ENCODE results near the gene EPN2. TPM values are rescaled to one million over a fixed set of nuclear protein-coding genes. Genes with fewer than 3 reads are reported as not detected.
A peak's percentile ranks its signal among the peaks of the same experiment; 100 is the strongest.

The EPN2 gene
- total RNA-seq, 4 donors from 2014 or later = 23.9 to 35.1 (median 34.1) TPM

DNA sequence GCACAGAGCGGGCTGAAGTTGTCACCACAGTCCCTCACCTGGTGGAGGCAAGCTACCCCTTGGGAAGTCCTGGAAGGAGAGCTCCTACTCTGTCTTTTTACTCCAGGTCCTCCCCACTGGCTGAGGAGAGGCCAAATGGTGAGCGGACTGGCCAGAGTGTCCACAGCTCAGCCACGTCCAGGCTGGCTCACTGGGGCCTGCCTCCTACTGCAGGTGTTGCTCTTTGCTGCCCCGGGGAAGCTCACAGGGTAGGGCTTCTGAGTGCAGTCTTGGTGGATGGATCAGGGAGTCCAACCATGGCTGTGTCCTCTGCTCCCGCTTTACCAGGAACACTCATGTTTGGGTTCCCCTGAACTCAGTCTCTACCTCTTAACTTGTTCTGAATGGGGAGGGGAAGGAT lies 122.7 kb downstream of the EPN2 start:
- Histone ChIP-seq H3K9me3 (no peaks in the 10 kb centered on the region), H3K27me3 (no peaks in the 10 kb centered on the region), H3K4me1 (peaks cover 0 to 9% (median 3%) of the 10 kb centered on the region in 4 donors), H3K27ac (no peak overlapping the region), H3K36me3 (no peaks in the 10 kb centered on the region), H3K4me3 (no peak overlapping the region)
- TF ChIP-seq, protein P1, sequence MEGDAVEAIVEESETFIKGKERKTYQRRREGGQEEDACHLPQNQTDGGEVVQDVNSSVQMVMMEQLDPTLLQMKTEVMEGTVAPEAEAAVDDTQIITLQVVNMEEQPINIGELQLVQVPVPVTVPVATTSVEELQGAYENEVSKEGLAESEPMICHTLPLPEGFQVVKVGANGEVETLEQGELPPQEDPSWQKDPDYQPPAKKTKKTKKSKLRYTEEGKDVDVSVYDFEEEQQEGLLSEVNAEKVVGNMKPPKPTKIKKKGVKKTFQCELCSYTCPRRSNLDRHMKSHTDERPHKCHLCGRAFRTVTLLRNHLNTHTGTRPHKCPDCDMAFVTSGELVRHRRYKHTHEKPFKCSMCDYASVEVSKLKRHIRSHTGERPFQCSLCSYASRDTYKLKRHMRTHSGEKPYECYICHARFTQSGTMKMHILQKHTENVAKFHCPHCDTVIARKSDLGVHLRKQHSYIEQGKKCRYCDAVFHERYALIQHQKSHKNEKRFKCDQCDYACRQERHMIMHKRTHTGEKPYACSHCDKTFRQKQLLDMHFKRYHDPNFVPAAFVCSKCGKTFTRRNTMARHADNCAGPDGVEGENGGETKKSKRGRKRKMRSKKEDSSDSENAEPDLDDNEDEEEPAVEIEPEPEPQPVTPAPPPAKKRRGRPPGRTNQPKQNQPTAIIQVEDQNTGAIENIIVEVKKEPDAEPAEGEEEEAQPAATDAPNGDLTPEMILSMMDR (IDR thresholded peaks at IDR 0.05) = no peak
- TF ChIP-seq POLR2A (IDR thresholded peaks at IDR 0.05) = no peak
- DNase-seq = no peak

DNA sequence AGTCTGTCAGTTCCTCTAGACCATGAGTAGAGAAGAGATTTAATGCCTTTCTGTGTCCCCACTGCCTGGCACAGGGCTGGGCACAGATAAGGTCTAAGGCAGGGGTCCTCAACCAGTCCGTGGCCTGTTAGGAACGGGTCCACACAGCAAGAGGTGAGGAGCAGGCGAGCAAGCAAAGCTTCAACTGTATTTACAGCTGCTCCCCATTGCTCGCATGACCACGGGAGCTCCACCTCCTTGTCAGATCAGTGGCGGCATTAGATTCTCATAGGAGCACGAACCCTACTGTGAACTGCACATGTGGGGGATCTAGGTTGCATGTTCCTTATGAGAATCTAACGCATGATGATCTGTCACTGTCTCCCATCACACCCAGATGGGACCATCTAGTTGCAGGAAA lies 123.6 kb downstream of the EPN2 start:
- no peaks in the 10 kb centered on the region for H3K36me3 ChIP-seq
- no peaks in the 10 kb centered on the region for H3K27me3 ChIP-seq
- peaks cover 0 to 9% (median 3%) of the 10 kb centered on the region in 4 donors for H3K4me1 ChIP-seq
- no peak overlapping the region for H3K27ac ChIP-seq
- TF ChIP-seq, protein P1 (IDR thresholded peaks at IDR 0.05) = no peak
- no peak for TF ChIP-seq POLR2A (IDR thresholded peaks at IDR 0.05)
- H3K9me3 ChIP-seq = no peaks in the 10 kb centered on the region
- DNase-seq = no peak
- no peak overlapping the region for H3K4me3 ChIP-seq

DNA sequence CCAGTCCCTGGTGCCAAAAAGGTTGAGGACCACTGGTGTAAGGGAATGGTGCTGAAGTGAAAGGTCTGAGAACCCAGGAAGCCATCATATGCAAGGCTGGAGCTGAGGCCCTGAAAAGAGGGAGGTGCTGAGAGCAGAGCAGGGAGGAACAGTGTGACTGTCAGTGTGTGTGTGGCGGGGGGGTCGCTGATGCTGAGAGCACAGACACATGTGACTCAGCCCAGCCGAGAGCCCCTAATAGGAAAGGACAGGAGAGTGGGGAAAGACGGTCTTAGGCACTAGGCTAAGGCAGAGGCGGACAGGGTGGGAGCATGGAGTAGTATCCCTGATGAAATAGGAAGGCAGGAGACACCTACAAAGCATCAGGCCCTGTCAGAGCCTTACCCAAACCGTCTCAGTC lies 124.2 kb downstream of the EPN2 start:
- no peaks in the 10 kb centered on the region for H3K9me3 ChIP-seq
- no peak for TF ChIP-seq POLR2A (IDR thresholded peaks at IDR 0.05)
- TF ChIP-seq, protein P1 (IDR thresholded peaks at IDR 0.05) = no peak
- no peak overlapping the region for H3K4me3 ChIP-seq
- peaks cover 0 to 9% (median 3%) of the 10 kb centered on the region in 4 donors for H3K4me1 ChIP-seq
- peak in 1 of 3 donors; percentile 39 for DNase-seq
- H3K27ac ChIP-seq = no peak overlapping the region
- no peaks in the 10 kb centered on the region for H3K36me3 ChIP-seq
- H3K27me3 ChIP-seq = no peaks in the 10 kb centered on the region

DNA sequence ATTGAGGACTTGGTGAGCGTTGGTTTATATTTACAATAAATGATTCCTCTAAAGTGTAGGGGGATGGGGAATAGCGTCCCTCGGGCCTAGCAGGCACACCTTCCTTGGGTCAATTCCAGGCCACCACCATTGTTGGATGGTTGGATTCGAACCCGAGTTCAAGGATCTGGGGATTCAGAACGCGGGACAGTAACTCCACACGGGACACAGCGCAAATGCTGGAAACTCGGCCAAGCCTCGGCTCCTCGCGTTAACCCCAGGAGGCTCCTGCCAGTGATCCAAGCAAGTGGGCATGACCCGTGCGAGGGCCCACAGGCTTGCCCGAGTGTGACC lies 124.7 kb downstream of the EPN2 start:
- Histone ChIP-seq H3K4me3 (peak overlapping the region; percentile 51 to 76 (median 73)), H3K27me3 (no peaks in the 10 kb centered on the region), H3K4me1 (peaks cover 0 to 9% (median 3%) of the 10 kb centered on the region in 4 donors), H3K9me3 (no peaks in the 10 kb centered on the region), H3K36me3 (no peaks in the 10 kb centered on the region), H3K27ac (peak overlapping the region; percentile 48 to 93 (median 83))
- no peak for TF ChIP-seq POLR2A (IDR thresholded peaks at IDR 0.05)
- TF ChIP-seq, protein P1 (IDR thresholded peaks at IDR 0.05) = no peak
- DNase-seq = no peak

DNA sequence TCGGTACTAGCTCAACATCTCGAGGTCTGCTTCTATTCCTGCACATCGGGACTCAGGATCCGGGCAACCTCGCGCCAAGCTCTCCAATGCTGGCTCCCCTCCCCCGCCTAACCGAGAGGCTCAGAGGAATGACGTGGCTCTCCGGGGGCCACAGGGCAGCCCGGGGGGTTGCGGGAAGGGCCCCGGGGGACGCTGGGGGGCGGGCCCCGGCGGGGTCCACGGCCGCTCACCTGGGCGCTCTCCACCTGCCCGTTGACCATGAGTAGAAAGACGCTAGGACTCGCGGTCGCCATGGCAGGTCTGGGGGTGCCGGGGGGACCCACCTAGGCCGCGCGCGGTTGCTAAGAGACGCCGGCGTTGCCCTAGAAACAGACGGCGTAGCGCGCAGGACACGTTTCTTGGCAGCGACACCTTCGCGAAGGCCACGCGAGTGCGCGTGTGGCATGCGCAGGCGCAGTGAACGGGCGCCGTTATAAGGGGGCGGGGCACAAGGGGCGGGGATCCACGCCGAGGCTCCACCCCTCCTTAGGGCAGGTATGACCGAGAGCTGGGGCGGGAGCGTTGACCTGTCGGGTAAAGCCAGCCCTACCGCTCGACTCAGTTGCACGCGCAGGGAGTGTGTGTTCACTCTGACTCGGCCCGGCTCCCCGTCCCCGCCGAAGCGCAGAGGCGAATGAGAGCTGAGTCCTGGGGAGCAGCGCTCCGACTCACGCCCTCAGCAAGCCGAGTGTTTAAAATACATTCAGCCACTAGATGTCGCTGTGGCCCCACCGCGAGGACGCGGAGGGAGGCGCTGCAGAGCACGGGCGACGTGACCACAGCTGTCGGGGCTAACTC lies 125.3 kb downstream of the EPN2 start, which contains the start of gene B9D1:
TSS of gene B9D1 (minus strand) at position 447 of the 837 bp plus-strand sequence. CDS start at position 293, 154 bp downstream.
- H3K4me3 ChIP-seq = peak within 1 kb of the TSS; percentile 51 to 76 (median 73)
- DNase-seq = peak; percentile 92 to 98 (median 97)
- peak within 1 kb of the TSS; percentile 48 to 93 (median 83) for H3K27ac ChIP-seq
- H3K36me3 ChIP-seq = no peaks in the 10 kb centered on the region
- TF ChIP-seq POLR2A (IDR thresholded peaks at IDR 0.05) = peak in 1 of 2 donors; percentile 55
- TF ChIP-seq, protein P1 (IDR thresholded peaks at IDR 0.05) = peak; percentile 97 to 100 (median 100)
- no peaks in the 10 kb centered on the region for H3K9me3 ChIP-seq
- H3K4me1 ChIP-seq = peaks cover 0 to 9% (median 3%) of the 10 kb centered on the region in 4 donors
- no peaks in the 10 kb centered on the region for H3K27me3 ChIP-seq
